Measurements from ENCODE around the gene ZC3H18. TPM values are rescaled to one million over a fixed set of nuclear protein-coding genes. Genes with fewer than 3 reads are reported as not detected.
A peak's percentile ranks its signal among the peaks of the same experiment; 100 is the strongest.

ZC3H18 gene
- total and polyA plus RNA-seq, 2 of the 4 experiments (the other 2 are of a cell fraction): 3.4 to 21.3 TPM

DNA sequence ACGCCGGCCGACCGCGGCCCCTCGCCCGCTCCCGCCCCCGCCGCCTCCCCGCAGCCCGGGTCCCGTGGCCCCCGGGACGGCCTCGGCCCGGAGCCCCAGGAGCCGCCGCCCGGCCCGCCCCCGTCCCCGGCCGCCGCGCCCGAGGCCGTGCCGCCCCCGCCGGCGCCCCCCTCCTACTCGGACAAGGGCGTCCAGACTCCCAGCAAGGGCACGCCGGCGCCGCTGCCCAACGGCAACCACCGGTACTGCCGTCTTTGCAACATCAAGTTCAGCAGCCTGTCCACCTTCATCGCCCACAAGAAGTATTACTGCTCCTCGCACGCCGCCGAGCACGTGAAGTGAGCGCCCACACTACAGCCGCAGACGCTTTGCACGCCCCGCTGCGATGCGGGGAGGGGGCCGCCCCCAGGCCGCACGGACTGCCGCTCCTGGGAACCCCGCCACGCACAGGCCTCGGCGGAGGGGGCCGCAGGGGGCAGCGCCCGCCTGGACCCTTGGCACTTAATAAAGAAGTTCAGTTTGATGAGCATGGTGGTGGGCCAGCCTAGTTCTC, 35.5 kb upstream of the ZC3H18 start (continued):
- TF ChIP-seq, protein P1, sequence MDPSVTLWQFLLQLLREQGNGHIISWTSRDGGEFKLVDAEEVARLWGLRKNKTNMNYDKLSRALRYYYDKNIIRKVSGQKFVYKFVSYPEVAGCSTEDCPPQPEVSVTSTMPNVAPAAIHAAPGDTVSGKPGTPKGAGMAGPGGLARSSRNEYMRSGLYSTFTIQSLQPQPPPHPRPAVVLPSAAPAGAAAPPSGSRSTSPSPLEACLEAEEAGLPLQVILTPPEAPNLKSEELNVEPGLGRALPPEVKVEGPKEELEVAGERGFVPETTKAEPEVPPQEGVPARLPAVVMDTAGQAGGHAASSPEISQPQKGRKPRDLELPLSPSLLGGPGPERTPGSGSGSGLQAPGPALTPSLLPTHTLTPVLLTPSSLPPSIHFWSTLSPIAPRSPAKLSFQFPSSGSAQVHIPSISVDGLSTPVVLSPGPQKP (IDR thresholded peaks at IDR 0.05; ENCODE audit: borderline replicate concordance, low read depth, low read length): no peak

DNA sequence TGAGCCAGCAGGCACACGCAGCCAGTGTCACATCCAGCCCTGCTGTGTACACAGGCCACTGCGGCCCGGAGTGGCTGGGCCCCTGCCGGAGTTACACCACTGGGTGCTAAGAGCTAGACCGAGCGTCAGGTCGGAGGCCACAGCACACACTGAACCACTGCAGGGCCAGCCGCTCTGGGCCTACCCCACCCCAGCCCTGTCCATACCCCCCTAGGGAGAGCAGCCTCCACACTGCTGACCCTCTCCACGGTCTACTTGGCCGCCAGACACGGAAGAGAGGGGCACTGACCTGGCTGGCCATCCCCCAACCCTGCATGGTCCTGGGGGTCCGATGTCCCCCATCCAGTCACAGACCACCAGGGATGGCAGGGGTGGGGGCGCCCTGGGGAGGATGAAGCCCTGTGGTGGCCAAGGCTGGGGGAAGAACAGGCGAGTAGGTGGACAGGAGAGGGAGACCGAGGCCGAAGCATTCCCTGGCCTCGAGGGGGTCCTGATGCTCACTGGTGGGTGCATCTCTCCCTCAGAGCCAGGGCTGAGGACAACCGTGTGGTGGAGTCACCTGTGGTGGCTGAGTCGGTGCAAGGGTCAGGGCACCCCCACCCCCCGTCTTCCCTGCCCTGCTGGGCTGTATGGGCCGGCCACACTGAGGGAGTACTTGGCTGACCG, 34.9 kb upstream of the ZC3H18 start:
- H2BK15ac ChIP-seq (ENCODE audit: low read depth, low read length): no peak overlapping the region
- H2AFZ ChIP-seq (replicated peaks; ENCODE audit: low read length, poor library complexity): peak overlapping the region; percentile 18
- ATAC-seq (ENCODE audit: low read depth) (no peak), DNase-seq (no peak)
- no peaks in the 10 kb centered on the region for H3K9me1 ChIP-seq (ENCODE audit: insufficient read depth, low read length)
- no peak overlapping the region for H4K5ac ChIP-seq (ENCODE audit: low read depth, low read length)
- H3K4me2 ChIP-seq (ENCODE audit: low read depth, low read length): peak overlapping the region; percentile 88; the same call in 1 of the 2 replicates
- peak overlapping the region; percentile 36; the same call in 1 of the 2 replicates for H3K4me3 ChIP-seq (ENCODE audit: insufficient read depth, low read depth, low read length)
- no peak overlapping the region for H4K91ac ChIP-seq (ENCODE audit: insufficient read depth, low read depth, low read length)
- H4K20me1 ChIP-seq (ENCODE audit: insufficient read depth, low read length): no peaks in the 10 kb centered on the region; the same call in 1 of the 2 replicates
- no peak overlapping the region for H3K9ac ChIP-seq (ENCODE audit: low read depth, low read length)
- H3K9me3 ChIP-seq (ENCODE audit: control insufficient read depth, insufficient read depth, low read length): no peaks in the 10 kb centered on the region
- intact Hi-C loops (cut with micrococcal nuclease): no loop called here
- peaks cover 5 to 16% of the 10 kb centered on the region in 2 experiments; a peak in 2 of 4 replicates for H3K79me1 ChIP-seq (ENCODE audit: low read depth in 1 of 2, low read length in 2 of 2)
- POLR2A ChIA-PET (ENCODE audit: unreplicated experiment): no interaction called here
- peaks cover 20% of the 10 kb centered on the region for H3K27me3 ChIP-seq (ENCODE audit: control insufficient read depth, insufficient read depth, low read length)
- H2BK120ac ChIP-seq (ENCODE audit: low read depth, low read length): no peak overlapping the region
- BruUV-seq (replicated peaks): no TSS peak
- no peak overlapping the region for H3K18ac ChIP-seq (ENCODE audit: low read depth, low read length)
- in situ Hi-C loops (cut with MboI; ENCODE audit: low sequenced_read_pairs): no loop called here
- CTCF ChIA-PET: no interaction called here
- 92% methylated on average over 12 of the region's 22 CpGs; no CpG with 5 or more reads in 1 of the 2 experiments for WGBS, 2 experiments (ENCODE audit: extremely low coverage in 2 of 2, insufficient read length in 1 of 2)
- H3K23ac ChIP-seq (ENCODE audit: low read depth, low read length): no peak overlapping the region
- no peak overlapping the region for H3K56ac ChIP-seq (ENCODE audit: extremely low read depth, insufficient read depth, low read length)
- H2BK20ac ChIP-seq (ENCODE audit: low read depth, low read length): no peak overlapping the region
- dilution Hi-C loops (cut with HindIII; ENCODE audit: low sequenced_read_pairs, unreplicated experiment): no loop called here
- peaks cover 12% of the 10 kb centered on the region for H3K4me1 ChIP-seq (ENCODE audit: control insufficient read depth, insufficient read depth, low read length)
- 0 out of 2 replicates have a peak overlapping the region, but pooled peaks have one; percentile 60 for H2AK5ac ChIP-seq (ENCODE audit: low read depth, low read length)
- H3K14ac ChIP-seq (replicated peaks; ENCODE audit: low read depth, low read length): no peak overlapping the region
- H2AK9ac ChIP-seq (replicated peaks; ENCODE audit: low read depth, low read length, poor library complexity): peak overlapping the region; percentile 94
- no peak overlapping the region for H3K4ac ChIP-seq (ENCODE audit: low read depth, low read length)
- H4K8ac ChIP-seq (ENCODE audit: low read depth in 2 of 2, low read length in 2 of 2): no peak overlapping the region; a peak in 1 of 4 replicates
- no peak overlapping the region; the same call in 1 of the 2 replicates for H3K27ac ChIP-seq (ENCODE audit: insufficient read depth, low read length)
- peaks cover 2% of the 10 kb centered on the region; the same call in 1 of the 2 replicates for H3K36me3 ChIP-seq (ENCODE audit: control insufficient read depth, insufficient read depth, low read length)
- no peak overlapping the region for H2BK5ac ChIP-seq (ENCODE audit: low read depth, low read length, poor library complexity, severe bottlenecking)
- no peak for TF ChIP-seq POLR2A (IDR thresholded peaks at IDR 0.05; ENCODE audit: low read depth, low read length)
- TF ChIP-seq NFE2L2 (IDR thresholded peaks at IDR 0.05; ENCODE audit: low read depth, low read length): no peak
- TF ChIP-seq, protein P2, sequence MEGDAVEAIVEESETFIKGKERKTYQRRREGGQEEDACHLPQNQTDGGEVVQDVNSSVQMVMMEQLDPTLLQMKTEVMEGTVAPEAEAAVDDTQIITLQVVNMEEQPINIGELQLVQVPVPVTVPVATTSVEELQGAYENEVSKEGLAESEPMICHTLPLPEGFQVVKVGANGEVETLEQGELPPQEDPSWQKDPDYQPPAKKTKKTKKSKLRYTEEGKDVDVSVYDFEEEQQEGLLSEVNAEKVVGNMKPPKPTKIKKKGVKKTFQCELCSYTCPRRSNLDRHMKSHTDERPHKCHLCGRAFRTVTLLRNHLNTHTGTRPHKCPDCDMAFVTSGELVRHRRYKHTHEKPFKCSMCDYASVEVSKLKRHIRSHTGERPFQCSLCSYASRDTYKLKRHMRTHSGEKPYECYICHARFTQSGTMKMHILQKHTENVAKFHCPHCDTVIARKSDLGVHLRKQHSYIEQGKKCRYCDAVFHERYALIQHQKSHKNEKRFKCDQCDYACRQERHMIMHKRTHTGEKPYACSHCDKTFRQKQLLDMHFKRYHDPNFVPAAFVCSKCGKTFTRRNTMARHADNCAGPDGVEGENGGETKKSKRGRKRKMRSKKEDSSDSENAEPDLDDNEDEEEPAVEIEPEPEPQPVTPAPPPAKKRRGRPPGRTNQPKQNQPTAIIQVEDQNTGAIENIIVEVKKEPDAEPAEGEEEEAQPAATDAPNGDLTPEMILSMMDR (conservative IDR thresholded peaks at IDR 0.05; ENCODE audit: low read depth, low read length): no peak
- TF ChIP-seq, protein P1 (IDR thresholded peaks at IDR 0.05; ENCODE audit: borderline replicate concordance, low read depth, low read length): no peak
- TF ChIP-seq MAZ (IDR thresholded peaks at IDR 0.05; ENCODE audit: borderline replicate concordance, low read depth, low read length): no peak
- no peak for TF ChIP-seq RCOR1 (IDR thresholded peaks at IDR 0.05; ENCODE audit: insufficient replicate concordance, low read length)
- TF ChIP-seq SMC3 (IDR thresholded peaks at IDR 0.05; ENCODE audit: low read depth, low read length): no peak
- no peak for TF ChIP-seq RFX5 (IDR thresholded peaks at IDR 0.05; ENCODE audit: low read depth, low read length)
- no peak for TF ChIP-seq CHD1 (IDR thresholded peaks at IDR 0.05; ENCODE audit: low read depth, low read length)
- no peak for TF ChIP-seq RAD21 (IDR thresholded peaks at IDR 0.05; ENCODE audit: low read length)
- no peak for TF ChIP-seq FOS (IDR thresholded peaks at IDR 0.05; ENCODE audit: low read depth, low read length)
